ENCODE results near the gene LTBP3. TPM values are rescaled to one million over a fixed set of nuclear protein-coding genes. Genes with fewer than 3 reads are reported as not detected.

Gene LTBP3
- total RNA-seq, 1 donor, result 25.6 TPM

DNA sequence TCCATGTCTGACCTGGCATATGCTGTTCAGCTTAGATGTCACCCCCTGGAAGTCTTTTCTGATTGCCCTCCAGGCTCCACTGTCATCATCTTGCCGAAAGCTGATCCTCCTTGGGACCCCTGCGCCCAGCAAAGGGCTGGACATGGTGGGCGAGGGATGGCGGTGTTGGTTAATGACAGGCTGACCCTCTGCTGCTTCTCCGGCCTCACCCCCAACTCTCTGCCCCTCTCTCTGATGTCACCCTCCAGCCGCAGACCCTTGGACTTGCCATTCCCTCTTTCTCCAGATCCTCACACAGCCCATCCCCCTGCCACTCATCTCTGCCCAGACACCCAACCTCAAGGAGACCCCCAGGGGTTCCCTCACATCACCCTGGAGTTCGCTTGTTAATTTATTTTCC is 20.0 kb upstream of the LTBP3 start:
- Histone ChIP-seq H3K4me1 (ENCODE audit: insufficient read depth, low read length) (peaks cover 52% of the 10 kb centered on the region), H3K27me3 (ENCODE audit: insufficient read depth, low read length) (no peaks in the 10 kb centered on the region), H3K9me3 (ENCODE audit: low read depth, low read length) (no peaks in the 10 kb centered on the region), H3K4me3 (ENCODE audit: low read length) (peak overlapping the region; percentile 76)

DNA sequence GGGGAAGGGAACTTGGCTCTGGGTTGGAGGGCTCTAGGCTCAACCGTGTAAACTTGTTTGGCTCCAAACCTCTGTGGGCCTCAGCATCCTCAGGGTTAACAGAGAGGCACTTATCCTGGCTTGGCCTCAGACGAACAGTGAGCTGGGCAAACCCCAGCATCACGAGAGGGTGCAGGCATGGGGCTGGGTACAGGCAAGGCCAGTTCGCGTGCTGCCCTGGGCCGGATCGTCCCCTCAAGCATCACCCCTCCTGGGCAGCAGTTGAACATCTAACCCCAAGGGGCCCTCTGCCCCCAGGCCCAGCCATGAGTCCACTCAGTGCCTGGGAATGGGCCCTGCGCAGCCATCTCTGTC is 19.6 kb upstream of the LTBP3 start:
- Histone ChIP-seq H3K4me3 (ENCODE audit: low read length) (peak overlapping the region; percentile 76), H3K4me1 (ENCODE audit: insufficient read depth, low read length) (peaks cover 56% of the 10 kb centered on the region), H3K27me3 (ENCODE audit: insufficient read depth, low read length) (no peaks in the 10 kb centered on the region), H3K9me3 (ENCODE audit: low read depth, low read length) (no peaks in the 10 kb centered on the region)

DNA sequence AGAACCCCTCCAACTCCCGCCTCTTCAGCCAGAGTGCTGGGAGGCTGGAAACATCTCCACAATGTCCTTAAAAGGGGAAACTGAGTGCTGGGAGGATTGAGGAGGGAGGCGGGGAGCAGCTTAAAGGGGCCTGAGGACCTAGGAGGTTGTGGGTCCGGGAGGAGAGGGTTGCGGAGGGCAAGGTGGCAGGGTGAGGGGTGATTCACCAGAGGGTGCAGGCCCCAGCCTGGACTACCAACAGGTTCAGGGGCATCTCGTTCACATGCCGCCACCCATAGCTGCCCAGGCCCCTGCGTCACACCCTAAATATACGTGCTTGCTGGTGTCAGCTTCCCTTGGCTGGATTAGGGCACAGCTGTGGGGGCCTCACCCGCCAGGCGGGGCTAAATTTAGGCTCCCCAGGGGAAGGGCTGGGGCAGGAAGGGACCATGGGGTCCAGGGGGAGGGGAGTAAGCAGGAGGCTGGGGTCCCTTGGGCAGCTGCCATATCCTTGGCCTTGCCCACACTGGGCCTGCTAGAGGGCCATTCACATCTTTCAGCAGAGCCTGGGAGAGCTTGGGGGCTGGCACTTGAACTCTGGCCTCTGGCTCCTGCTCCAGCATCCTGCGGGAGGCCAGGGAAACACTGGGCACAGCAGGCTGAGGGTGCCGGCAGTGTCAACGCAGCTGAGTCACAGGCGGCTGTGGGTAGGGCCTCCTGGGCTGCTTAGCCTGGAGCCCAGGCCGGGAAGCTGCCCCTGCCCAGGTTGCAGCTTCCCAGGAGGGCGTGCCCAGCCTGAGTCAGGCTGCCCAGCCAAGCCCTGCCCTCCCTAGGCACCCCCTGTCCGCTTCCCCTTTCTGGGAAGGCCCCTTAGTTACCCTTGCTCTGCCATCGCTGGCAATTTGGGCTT is 19.0 kb upstream of the LTBP3 start:
- no peaks in the 10 kb centered on the region for H3K9me3 ChIP-seq (ENCODE audit: low read depth, low read length)
- H3K4me1 ChIP-seq (ENCODE audit: insufficient read depth, low read length), result peaks cover 57% of the 10 kb centered on the region
- peak overlapping the region; percentile 76 for H3K4me3 ChIP-seq (ENCODE audit: low read length)
- H3K27me3 ChIP-seq (ENCODE audit: insufficient read depth, low read length), result no peaks in the 10 kb centered on the region

GRCh38 chr11:65576232-65576866 is 18.2 kb upstream of the LTBP3 start:
- H3K27me3 ChIP-seq (ENCODE audit: insufficient read depth, low read length), result no peaks in the 10 kb centered on the region
- H3K4me1 ChIP-seq (ENCODE audit: insufficient read depth, low read length), result peaks cover 65% of the 10 kb centered on the region
- H3K9me3 ChIP-seq (ENCODE audit: low read depth, low read length), result no peaks in the 10 kb centered on the region
- peak overlapping the region; percentile 76 for H3K4me3 ChIP-seq (ENCODE audit: low read length)

- Histone ChIP-seq H3K27me3 (ENCODE audit: insufficient read depth, low read length) (no peaks in the 10 kb centered on the region), H3K4me1 (ENCODE audit: insufficient read depth, low read length) (peaks cover 71% of the 10 kb centered on the region), H3K4me3 (ENCODE audit: low read length) (peak within 1 kb of the TSS; percentile 76)
Measured at GRCh38 chr11:65575568-65576231, 17.5 kb upstream of the LTBP3 start, which contains the start of gene EHBP1L1. TSS of gene EHBP1L1 (plus strand) at chr11:65576053. CDS start at chr11:65576303, 250 bp downstream.

DNA sequence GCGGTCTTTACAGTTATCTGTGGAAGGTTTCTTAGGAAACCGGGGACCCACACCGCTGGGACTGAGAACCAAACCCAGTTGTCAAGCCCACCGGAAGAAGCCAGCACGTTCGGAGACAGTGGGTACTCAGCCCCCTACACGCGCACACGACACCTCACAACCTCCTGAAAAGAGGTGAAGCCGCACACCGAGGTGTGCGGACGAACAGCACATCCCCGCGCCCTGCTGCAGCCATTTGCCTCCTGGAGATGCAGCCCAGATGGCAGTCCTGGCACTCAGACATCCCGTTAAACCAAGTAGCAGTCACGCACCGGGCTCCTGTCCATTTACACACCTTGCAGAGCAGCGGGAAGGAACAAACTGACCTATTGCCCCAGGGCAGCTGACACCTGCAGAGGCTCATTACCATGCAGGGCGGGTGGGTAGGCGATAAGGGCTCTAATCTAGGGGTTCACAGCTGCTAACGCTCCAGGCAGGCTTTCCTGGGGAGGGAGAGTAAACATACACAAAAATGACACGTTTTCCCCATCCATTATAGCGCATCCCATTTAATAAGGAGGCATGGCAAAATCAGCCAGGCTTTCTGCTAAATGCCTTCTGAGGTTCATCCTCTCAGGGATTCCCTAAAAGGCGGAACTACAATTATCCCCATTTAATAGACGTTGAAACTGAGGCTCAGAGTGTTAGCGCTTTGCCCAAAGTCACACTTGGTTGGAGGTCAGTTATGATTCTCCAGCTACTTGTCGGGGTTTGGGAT is 16.8 kb upstream of the LTBP3 start:
- Histone ChIP-seq H3K4me3 (ENCODE audit: low read length) (peak overlapping the region; percentile 67), H3K27me3 (ENCODE audit: insufficient read depth, low read length) (no peaks in the 10 kb centered on the region), H3K4me1 (ENCODE audit: insufficient read depth, low read length) (peaks cover 73% of the 10 kb centered on the region), H3K9me3 (ENCODE audit: low read depth, low read length) (no peaks in the 10 kb centered on the region)

More at GRCh38 chr11:65575568-65576231, 17.5 kb upstream of the LTBP3 start, which contains the start of gene EHBP1L1:
- H3K9me3 ChIP-seq (ENCODE audit: low read depth, low read length), result no peaks in the 10 kb centered on the region

DNA sequence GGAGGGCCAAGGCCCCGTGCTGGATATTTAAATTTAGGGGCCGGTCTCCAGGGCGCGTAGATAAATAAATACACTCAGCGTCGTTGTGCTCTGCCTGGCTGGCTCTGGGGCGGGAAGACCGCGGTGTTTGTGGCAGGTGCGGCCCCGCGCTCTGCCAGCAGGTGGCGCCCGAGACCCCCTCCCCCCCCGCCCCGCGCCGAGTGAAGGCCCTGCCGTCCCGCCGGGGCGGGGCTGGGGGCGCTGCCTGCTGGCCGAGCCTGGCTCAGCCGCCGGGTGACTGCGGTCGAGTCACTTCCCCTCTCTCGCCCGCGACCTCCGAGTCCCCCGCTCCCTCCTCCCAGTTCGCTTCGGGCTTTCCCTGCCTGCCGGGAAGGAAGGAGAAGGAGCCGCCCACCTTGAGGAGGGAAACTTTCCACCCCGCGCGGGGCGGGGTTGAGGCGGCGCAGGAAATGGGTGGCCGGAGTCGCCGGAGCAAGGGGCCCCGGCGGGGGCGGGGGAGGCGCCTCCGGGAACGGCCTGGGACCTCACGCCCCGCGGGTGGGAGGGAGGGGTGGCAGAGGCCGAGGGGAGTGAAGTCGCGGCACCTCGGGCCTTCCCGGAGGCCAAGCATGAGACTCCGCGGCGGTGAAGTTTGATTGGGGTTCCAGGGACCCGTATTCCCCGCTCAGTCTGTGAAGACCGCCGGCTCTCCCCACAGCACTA is 16.1 kb upstream of the LTBP3 start:
- Histone ChIP-seq H3K27me3 (ENCODE audit: insufficient read depth, low read length) (no peaks in the 10 kb centered on the region), H3K4me3 (ENCODE audit: low read length) (peak overlapping the region; percentile 67), H3K4me1 (ENCODE audit: insufficient read depth, low read length) (peaks cover 75% of the 10 kb centered on the region), H3K9me3 (ENCODE audit: low read depth, low read length) (no peaks in the 10 kb centered on the region)

- H3K4me1 ChIP-seq (ENCODE audit: insufficient read depth, low read length), result peaks cover 75% of the 10 kb centered on the region
- H3K4me3 ChIP-seq (ENCODE audit: low read length), result peak overlapping the region; percentile 67
- no peaks in the 10 kb centered on the region for H3K27me3 ChIP-seq (ENCODE audit: insufficient read depth, low read length)
- H3K9me3 ChIP-seq (ENCODE audit: low read depth, low read length), result no peaks in the 10 kb centered on the region
Measured at GRCh38 chr11:65573391-65574079, 15.4 kb upstream of the LTBP3 start.

GRCh38 chr11:65572356-65573051 is 14.3 kb upstream of the LTBP3 start, which contains the start of gene FAM89B:
TSS of gene FAM89B (plus strand) at chr11:65572538. CDS start at chr11:65572670, 132 bp downstream.
- Histone ChIP-seq H3K4me1 (ENCODE audit: insufficient read depth, low read length) (peaks cover 75% of the 10 kb centered on the region), H3K4me3 (ENCODE audit: low read length) (peak within 1 kb of the TSS; percentile 67), H3K9me3 (ENCODE audit: low read depth, low read length) (no peaks in the 10 kb centered on the region), H3K27me3 (ENCODE audit: insufficient read depth, low read length) (no peaks in the 10 kb centered on the region)

DNA sequence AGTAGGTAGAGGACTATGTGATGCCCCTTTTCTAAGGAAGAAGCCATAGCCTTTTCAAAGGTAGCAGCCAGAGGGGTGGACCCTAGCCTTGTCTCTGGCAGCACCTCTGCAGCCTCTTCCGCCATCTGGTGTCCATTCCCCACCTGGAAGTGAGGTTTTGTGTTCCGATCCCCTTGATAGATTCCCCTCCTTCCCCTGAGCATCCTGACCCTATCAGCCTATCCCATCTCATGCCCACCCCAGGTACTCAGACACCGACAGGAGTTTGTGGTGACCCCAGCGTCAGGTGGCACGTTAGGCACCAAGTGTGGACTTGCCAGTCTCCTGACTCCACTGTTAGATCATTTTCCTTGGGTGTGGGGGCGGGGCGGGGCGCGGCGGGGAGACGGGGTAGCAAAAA is 13.8 kb upstream of the LTBP3 start:
- H3K4me3 ChIP-seq (ENCODE audit: low read length), result peak overlapping the region; percentile 67
- H3K27me3 ChIP-seq (ENCODE audit: insufficient read depth, low read length), result no peaks in the 10 kb centered on the region
- H3K4me1 ChIP-seq (ENCODE audit: insufficient read depth, low read length), result peaks cover 75% of the 10 kb centered on the region
- no peaks in the 10 kb centered on the region for H3K9me3 ChIP-seq (ENCODE audit: low read depth, low read length)

DNA sequence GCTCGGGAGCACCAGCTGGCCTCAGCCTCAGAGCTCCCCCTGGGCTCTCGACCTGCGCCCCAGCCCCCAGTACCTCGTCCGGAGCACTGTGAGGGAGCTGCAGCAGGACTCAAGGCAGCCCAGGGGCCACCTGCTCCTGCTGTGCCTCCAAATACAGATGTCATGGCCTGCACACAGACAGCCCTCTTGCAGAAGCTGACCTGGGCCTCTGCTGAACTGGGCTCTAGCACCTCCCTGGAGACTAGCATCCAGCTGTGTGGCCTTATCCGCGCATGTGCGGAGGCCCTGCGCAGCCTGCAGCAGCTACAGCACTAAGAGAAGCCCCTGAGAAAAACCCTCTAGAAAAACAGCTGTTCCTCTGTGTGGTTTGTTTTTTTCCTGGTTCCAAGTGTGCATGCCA is 13.3 kb upstream of the LTBP3 start:
- Histone ChIP-seq H3K9me3 (ENCODE audit: low read depth, low read length) (no peaks in the 10 kb centered on the region), H3K4me1 (ENCODE audit: insufficient read depth, low read length) (peaks cover 75% of the 10 kb centered on the region), H3K4me3 (ENCODE audit: low read length) (no peak overlapping the region), H3K27me3 (ENCODE audit: insufficient read depth, low read length) (no peaks in the 10 kb centered on the region)

DNA sequence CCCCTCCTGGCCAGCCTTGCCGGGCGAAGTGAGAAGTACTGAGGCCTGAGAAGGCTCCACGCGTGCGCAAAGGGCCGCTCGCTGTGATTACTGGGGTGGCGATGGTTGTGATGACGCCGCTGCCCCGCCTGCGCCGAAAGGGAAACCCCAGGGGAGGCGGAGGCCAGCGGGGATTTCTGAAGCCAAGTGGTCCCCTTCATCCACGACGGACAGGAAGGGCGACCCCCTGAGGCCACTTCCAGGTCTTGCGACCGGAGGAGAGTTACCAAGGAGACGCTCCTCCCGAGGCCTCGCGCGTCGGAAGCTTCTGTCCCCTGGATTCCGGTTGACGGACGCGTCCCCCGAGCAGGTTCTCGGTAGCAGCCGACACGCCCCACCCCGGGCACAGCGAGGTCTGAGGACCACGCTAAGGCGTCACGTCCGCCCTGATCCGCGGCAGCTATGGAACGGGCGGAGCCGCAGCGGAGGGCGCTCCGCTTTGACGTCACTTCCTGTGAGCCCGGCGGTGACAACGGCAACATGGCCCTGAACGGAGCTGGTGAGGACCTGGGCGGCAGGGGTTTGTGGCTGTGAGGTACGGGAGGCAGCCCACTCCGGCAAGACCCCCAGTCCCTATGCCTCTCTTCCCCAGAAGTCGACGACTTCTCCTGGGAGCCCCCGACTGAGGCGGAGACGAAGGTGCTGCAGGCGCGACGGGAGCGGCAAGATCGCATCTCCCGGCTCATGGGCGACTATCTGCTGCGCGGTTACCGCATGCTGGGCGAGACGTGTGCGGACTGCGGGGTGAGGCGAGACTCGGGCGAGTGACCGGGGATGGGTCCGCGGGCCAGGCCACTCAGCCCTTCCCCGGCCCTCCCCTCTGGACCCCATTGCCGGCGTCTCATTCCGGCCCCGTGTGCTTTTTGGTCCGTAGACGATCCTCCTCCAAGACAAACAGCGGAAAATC is 12.1 kb upstream of the LTBP3 start, which contains the start of gene ZNRD2:
Gene ZNRD2, plus strand, starts transcription at position 505 of the 946 bp plus-strand sequence. Its CDS starts 15 bp downstream, at position 520.
- H3K27me3 ChIP-seq (ENCODE audit: insufficient read depth, low read length), result no peaks in the 10 kb centered on the region
- H3K4me3 ChIP-seq (ENCODE audit: low read length), result peak within 1 kb of the TSS; percentile 60
- H3K9me3 ChIP-seq (ENCODE audit: low read depth, low read length), result no peaks in the 10 kb centered on the region
- peaks cover 81% of the 10 kb centered on the region for H3K4me1 ChIP-seq (ENCODE audit: insufficient read depth, low read length)
